H1 (cell line): ENCODE data around the gene CBLL2. TPM values are rescaled to one million over a fixed set of nuclear protein-coding genes. Genes with fewer than 3 reads are reported as not detected.

Source experiments
- CTCF ChIA-PET: fragments of 300-600 bp; sonication (Branson Sonifier 250); formaldehyde crosslinking; loops from one replicate; lab custom pipeline; 2021; ENCODE audit not compliant: partially characterized antibody; lab: Charles Lee
- POLR2A ChIA-PET: fragments of 300-600 bp; sonication (Branson Sonifier 250); formaldehyde crosslinking; loops from one replicate; lab custom pipeline; 2021; ENCODE audit warnings: inconsistent platforms; ENCODE audit not compliant: partially characterized antibody; lab: Charles Lee
- DNase-seq, 2 experiments: peaks; one replicate each; pipeline versions ENCODE4 v3.0.0 to v3.0.0-alpha.2; 2010 to 2022; ENCODE audit warnings: low spot score in 2 of 2, low read depth in 1 of 2, mixed read lengths in 1 of 2
- FAIRE-seq: peaks from 2 replicates; lab custom pipeline; 2011; peaks lifted over from hg19 to GRCh38; lab: Jason Lieb, UNC
- H2AFZ ChIP-seq: 2 replicates; pipeline ENCODE4 v1.8.1; 2012; ENCODE audit warnings: low read length, inconsistent platforms
- H2AK5ac ChIP-seq: 2 replicates; pipeline ENCODE4 v1.6.1; 2013; ENCODE audit warnings: low read depth, low read length
- H2BK120ac ChIP-seq: replicated peaks from 2 replicates; pipeline ENCODE3; 2013; ENCODE audit warnings: low read depth, low read length, inconsistent platforms
- H2BK12ac ChIP-seq: 2 replicates; pipeline ENCODE4 v1.6.1; 2013; ENCODE audit warnings: low read depth, low read length
- H2BK15ac ChIP-seq: 2 replicates; pipeline ENCODE4 v1.6.1; 2013; ENCODE audit warnings: low read length
- H2BK20ac ChIP-seq: 2 replicates; pipeline ENCODE4 v1.6.1; 2013; ENCODE audit warnings: low read length
- H2BK5ac ChIP-seq: 2 replicates; pipeline ENCODE4 v1.6.1; 2013; ENCODE audit warnings: low read depth, low read length
- H3K14ac ChIP-seq: 2 replicates; pipeline ENCODE4 v1.6.1; 2013; ENCODE audit warnings: inconsistent platforms; ENCODE audit not compliant: insufficient read length
- H3K18ac ChIP-seq: 2 replicates; pipeline ENCODE4 v1.6.1; 2013; ENCODE audit warnings: low read length; ENCODE audit errors: extremely low read depth
- H3K23ac ChIP-seq: 2 replicates; pipeline ENCODE4 v1.6.1; 2013; ENCODE audit warnings: inconsistent platforms; ENCODE audit not compliant: insufficient read length
- H3K23me2 ChIP-seq: 2 replicates; pipeline ENCODE4 v1.6.1; 2013; ENCODE audit warnings: low read depth, low read length
- H3K27ac ChIP-seq: 2 replicates; pipeline ENCODE4 v1.6.1; 2011; ENCODE audit warnings: low read depth, low read length, inconsistent platforms
- H3K27me3 ChIP-seq, 4 experiments: replicated peaks in 1 of 4; 1 replicate in 1 of 4; 2 replicates in 3 of 4; pipeline versions ENCODE4 v1.6.1 to v1.8.1; 2011 to 2013; ENCODE audit warnings: low read length in 3 of 4, mild to moderate bottlenecking in 3 of 4, inconsistent platforms in 2 of 4, mixed read lengths in 2 of 4, moderate library complexity in 1 of 4; ENCODE audit not compliant: control insufficient read depth in 3 of 4, insufficient read depth in 3 of 4; ENCODE audit errors: extremely low read depth in 1 of 4
- H3K36me3 ChIP-seq, 4 experiments: 2 replicates each; pipeline versions ENCODE4 v1.6.1 to v1.8.1; 2011 to 2013; ENCODE audit warnings: mild to moderate bottlenecking in 4 of 4, low read length in 3 of 4, moderate library complexity in 2 of 4, control low read depth in 1 of 4, inconsistent platforms in 1 of 4; ENCODE audit not compliant: insufficient read depth in 4 of 4, control insufficient read depth in 2 of 4
- H3K4ac ChIP-seq: replicated peaks from 2 replicates; pipeline ENCODE3; 2013; ENCODE audit warnings: low read length, low read depth, mixed read lengths, inconsistent platforms; ENCODE audit not compliant: insufficient read length
- H3K4me1 ChIP-seq, 4 experiments: replicated peaks in 1 of 4; 1 replicate in 1 of 4; 2 replicates in 3 of 4; pipeline versions ENCODE4 v1.6.1 to v1.8.1; 2011 to 2013; ENCODE audit warnings: low read length in 3 of 4, inconsistent platforms in 2 of 4, mixed read lengths in 1 of 4; ENCODE audit not compliant: insufficient read depth in 4 of 4, control insufficient read depth in 3 of 4
- H3K4me2 ChIP-seq, 2 experiments: 2 replicates each; pipeline versions ENCODE4 v1.6.1 to v1.8.1; 2011 to 2013; ENCODE audit warnings: low read depth in 2 of 2, low read length in 2 of 2, control low read depth in 1 of 2, inconsistent platforms in 1 of 2, mild to moderate bottlenecking in 1 of 2; ENCODE audit not compliant: insufficient read depth in 1 of 2
- H3K4me3 ChIP-seq, 4 experiments: fragments of 200-600, 300-600 bp in 1 of 4; sonication (generic), shearing (Covaris generic), sonication (Bioruptor Twin) in 1 of 4; 2 replicates each; pipeline versions ENCODE4 v1.5.1 to v1.8.1; 2011 to 2016; ENCODE audit warnings: low read length in 4 of 4, low read depth in 3 of 4, control low read depth in 2 of 4, inconsistent platforms in 2 of 4, mild to moderate bottlenecking in 2 of 4, mixed read lengths in 1 of 4, moderate library complexity in 1 of 4; ENCODE audit not compliant: insufficient read depth in 2 of 4; ENCODE audit errors: extremely low read depth in 1 of 4
- H3K56ac ChIP-seq: replicated peaks from 2 replicates; pipeline ENCODE3; 2013; ENCODE audit warnings: low read depth, mild to moderate bottlenecking, mixed read lengths, low read length, inconsistent platforms; ENCODE audit not compliant: insufficient read length
- H3K79me1 ChIP-seq: 2 replicates; pipeline ENCODE4 v1.6.1; 2013; ENCODE audit warnings: low read depth, low read length, control low read depth
- H3K79me2 ChIP-seq, 2 experiments: 2 replicates each; pipeline versions ENCODE4 v1.6.1 to v1.8.1; 2012 to 2013; ENCODE audit warnings: low read length in 2 of 2, mild to moderate bottlenecking in 2 of 2, inconsistent platforms in 1 of 2; ENCODE audit not compliant: insufficient read depth in 2 of 2, control insufficient read depth in 1 of 2
- H3K9ac ChIP-seq, 4 experiments: replicated peaks in 1 of 4; 1 replicate in 1 of 4; 2 replicates in 3 of 4; pipeline versions ENCODE4 v1.6.1 to v1.8.1; 2011 to 2013; ENCODE audit warnings: low read depth in 3 of 4, low read length in 3 of 4, control low read depth in 2 of 4, mild to moderate bottlenecking in 2 of 4, moderate library complexity in 2 of 4, inconsistent platforms in 1 of 4; ENCODE audit errors: extremely low read depth in 1 of 4
- H3K9me3 ChIP-seq, 2 experiments: 2 replicates each; pipeline versions ENCODE4 v1.6.1 to v1.8.1; 2012 to 2013; ENCODE audit warnings: mild to moderate bottlenecking in 2 of 2, moderate library complexity in 2 of 2, control low read depth in 1 of 2, inconsistent platforms in 1 of 2, low read depth in 1 of 2, low read length in 1 of 2, mixed read lengths in 1 of 2; ENCODE audit not compliant: insufficient read depth in 2 of 2
- H4K20me1 ChIP-seq, 2 experiments: replicated peaks in 1 of 2; 2 replicates each; pipeline versions ENCODE3 to v1.8.1; 2011 to 2013; ENCODE audit warnings: inconsistent platforms in 2 of 2, low read length in 2 of 2, mild to moderate bottlenecking in 1 of 2; ENCODE audit not compliant: insufficient read depth in 2 of 2, control insufficient read depth in 1 of 2
- H4K5ac ChIP-seq: 2 replicates; pipeline ENCODE4 v1.6.1; 2013; ENCODE audit warnings: low read length, low read depth, mixed read lengths, inconsistent platforms; ENCODE audit not compliant: insufficient read length
- H4K8ac ChIP-seq: 2 replicates; pipeline ENCODE4 v1.8.0; 2013; ENCODE audit warnings: mild to moderate bottlenecking, moderate library complexity, low read length, inconsistent platforms; ENCODE audit not compliant: insufficient read depth; ENCODE audit errors: extremely low read depth
- H4K91ac ChIP-seq: replicated peaks from 2 replicates; pipeline ENCODE3; 2013; ENCODE audit warnings: low read length, mixed read lengths, inconsistent platforms; ENCODE audit not compliant: insufficient read length
- BACH1 ChIP-seq: IDR thresholded peaks from 2 replicates; pipeline ENCODE4 v1.6.1; 2012; ENCODE audit warnings: low read length, improper control_type of control experiment
- EGR1 ChIP-seq: IDR thresholded peaks from 2 replicates; pipeline ENCODE4 v1.6.1; 2011; ENCODE audit warnings: low read depth, low read length, borderline replicate concordance
- WGBS, 2 experiments: shearing (Covaris generic) in 1 of 2; methylation state at CpG; one replicate each; pipeline versions ENCODE4 v1.1.6 to v1.1.7; 2013 to 2015; ENCODE audit warnings: low lambda C conversion rate in 2 of 2, mixed read lengths in 2 of 2, inconsistent platforms in 1 of 2, low coverage in 1 of 2, missing lambda C conversion rate in 1 of 2; ENCODE audit not compliant: insufficient replicate concordance in 2 of 2, insufficient coverage in 1 of 2, insufficient read length in 1 of 2; ENCODE audit errors: extremely low coverage in 1 of 2, missing lambda C conversion rate in 1 of 2; 5-methylcytosine and 5-hydroxymethylcytosine counted together
- polyA plus RNA-seq, 7 experiments: library from polyadenylated mRNA; depleted of rRNA in 3 of 7; stranded (reverse) in 5 of 7; unstranded in 2 of 7; fragments of >200 nt in 5 of 7; fragments of 200-250 nt in 2 of 7; gene quantifications; 1 replicate in 5 of 7; 2 replicates in 1 of 7; 4 replicates in 1 of 7; pipeline versions ENCODE4 v1.2.1 to v1.2.3, GENCODE V29; 2011 to 2013; ENCODE audit warnings: missing spikeins in 2 of 7, mixed read lengths in 2 of 7
- total RNA-seq: library from RNA; stranded (reverse); fragmentation: NEBNext Ultra II Directional; extraction: Animal tissue kit (Norgen Biotek cat#: 25700); gene quantifications from 2 replicates; pipeline ENCODE4 v1.2.1, GENCODE V29; 2021

CBLL2 gene
- total and polyA plus RNA-seq, 2 of the 8 experiments (the other 6 are each of a cell fraction or from before 2014, with no cell fraction given), result not detected

- H3K56ac ChIP-seq, result no peak overlapping the region
- no peaks in the 10 kb centered on the region for H3K36me3 ChIP-seq
- H2AFZ ChIP-seq, result no peak overlapping the region; the same call in 1 of the 2 replicates
- ChIA-PET CTCF (interaction anchor here (1.1 kb wide), 1 partner anchor 434 kb away, joined by 3 read pairs; no protein-coding TSS in a partner anchor), POLR2A (no interaction called here)
- H3K14ac ChIP-seq, result no peak overlapping the region
- no peaks in the 10 kb centered on the region for H3K9me3 ChIP-seq
- FAIRE-seq, result no peak
- no peak overlapping the region for H3K4ac ChIP-seq
- H3K27ac ChIP-seq, result no peak overlapping the region
- no peak overlapping the region for H3K4me3 ChIP-seq
- no peaks in the 10 kb centered on the region for H4K20me1 ChIP-seq
- no peak overlapping the region for H2BK120ac ChIP-seq
- H3K23me2 ChIP-seq, result no peaks in the 10 kb centered on the region
- H3K4me1 ChIP-seq, result peaks cover 0 to 4% (median 2%) of the 10 kb centered on the region in 4 experiments; a peak in 4 of 7 replicates
- H3K18ac ChIP-seq, result no peak overlapping the region; the same call in 1 of the 2 replicates
- 0 out of 2 replicates have a peak overlapping the region, but pooled peaks have one; percentile 12 for H2BK12ac ChIP-seq
- H2BK20ac ChIP-seq, result no peak overlapping the region
- H3K4me2 ChIP-seq, result peak overlapping the region in 1 of 2 experiments; percentile 48; a peak in 1 of 4 replicates
- no peak overlapping the region for H4K91ac ChIP-seq
- no peak for DNase-seq
- H3K23ac ChIP-seq, result no peak overlapping the region
- no peak overlapping the region for H4K8ac ChIP-seq
- TF ChIP-seq BACH1 (peak; percentile 40; the same call in 1 of the 2 replicates), EGR1 (no peak)
- TF ChIP-seq, all 59 proteins: peak for 1
- H3K79me1 ChIP-seq, result no peaks in the 10 kb centered on the region
- H3K9ac ChIP-seq, result no peak overlapping the region
- no peak overlapping the region for H2BK15ac ChIP-seq
- H3K27me3 ChIP-seq, result no peaks in the 10 kb centered on the region
- H3K79me2 ChIP-seq, result no peaks in the 10 kb centered on the region
- WGBS, 2 experiments, result 53% methylated on average over 3 of the region's 5 CpGs; no CpG with 5 or more reads in 1 of the 2 experiments
- no peak overlapping the region for H4K5ac ChIP-seq
- H2BK5ac ChIP-seq, result peak overlapping the region; percentile 79; the same call in 1 of the 2 replicates
- H2AK5ac ChIP-seq, result no peak overlapping the region; the same call in 1 of the 2 replicates
Observed at GRCh38 chrX:22314211-22314610, 41.5 kb downstream of the CBLL2 start.
